ENCODE measurements around the gene TIA1.
"Not testable (repeated sequence)": the region's sequence is repeated elsewhere in the genome, so short reads cannot be mapped to it uniquely, and the experiment has no call there.

Gene TIA1

GRCh38 chr2:70214365-70214764 lies 34.1 kb downstream of the TIA1 start:
- no peak for DNase-seq

- DNase-seq, result no peak
Measured at GRCh38 chr2:70212298-70212932, 36.0 kb downstream of the TIA1 start.

GRCh38 chr2:70211595-70211994 lies 36.8 kb downstream of the TIA1 start:
- DNase-seq, result no peak

GRCh38 chr2:70204452-70204851 lies 44.0 kb downstream of the TIA1 start:
- no peak for DNase-seq

GRCh38 chr2:70203086-70203485 lies 45.3 kb downstream of the TIA1 start:
- no peak for DNase-seq

GRCh38 chr2:70202236-70202806 lies 46.1 kb downstream of the TIA1 start:
- DNase-seq, result no peak

- no peak for DNase-seq
Measured at GRCh38 chr2:70201831-70202230, 46.6 kb downstream of the TIA1 start.

GRCh38 chr2:70201225-70201768 lies 47.1 kb downstream of the TIA1 start:
- no peak for DNase-seq

- DNase-seq, result no peak
Measured at GRCh38 chr2:70199320-70199864, 49.0 kb downstream of the TIA1 start.

- DNase-seq, result no peak
Measured at GRCh38 chr2:70192516-70192915, 55.9 kb downstream of the TIA1 start.

GRCh38 chr2:70191244-70191735 lies 57.1 kb downstream of the TIA1 start:
- no peak for DNase-seq

- DNase-seq, result peak; percentile 98
Measured at GRCh38 chr2:70190418-70191243, 57.8 kb downstream of the TIA1 start, which contains the start of gene C2orf42. C2orf42 (minus strand) TSS chr2:70191019; CDS start chr2:70181985, 9,034 bp downstream.

- DNase-seq, result no peak
Measured at GRCh38 chr2:70188460-70188859, 60.0 kb downstream of the TIA1 start.

- not testable (repeated sequence) for DNase-seq
Measured at GRCh38 chr2:70187170-70187569, 61.3 kb downstream of the TIA1 start.

- DNase-seq, result no peak
Measured at GRCh38 chr2:70182689-70183088, 65.7 kb downstream of the TIA1 start.

- no peak for DNase-seq
Measured at GRCh38 chr2:70181363-70181956, 67.0 kb downstream of the TIA1 start.

GRCh38 chr2:70173520-70173919 lies 74.9 kb downstream of the TIA1 start:
- DNase-seq, result no peak

GRCh38 chr2:70169654-70170245 lies 78.7 kb downstream of the TIA1 start:
- DNase-seq, result not testable (repeated sequence)

- no peak for DNase-seq
Measured at GRCh38 chr2:70161069-70161534, 87.3 kb downstream of the TIA1 start.

- no peak for DNase-seq
Measured at GRCh38 chr2:70160545-70160944, 87.9 kb downstream of the TIA1 start.

Data from CD4-positive, alpha-beta T cell treated with Interleukin-4 for 4 hours (primary cell).